DOHH2 (cell line): ENCODE results near the gene ROR1.

Experiments used
- EZH2phosphoT487 ChIP-seq: fragments of 200-600 bp; sonication (generic); IDR thresholded peaks from 2 replicates; pipeline ENCODE4 v1.6.1; 2017; ENCODE audit warnings: borderline replicate concordance, mild to moderate bottlenecking, antibody characterized with exemption, low read length, moderate library complexity, mixed read lengths
- TF ChIP-seq, protein P1 (sequence below): fragments of 200-600 bp; sonication (generic); IDR thresholded peaks from one replicate; pipeline ENCODE4 v1.5.1; 2014; ENCODE audit warnings: antibody characterized with exemption, mild to moderate bottlenecking, low read depth, low read length; ENCODE audit not compliant: poor library complexity, severe bottlenecking

GRCh38 chr1:64187646-64188045 is 413.8 kb downstream of the ROR1 start:
- TF ChIP-seq, protein P1, sequence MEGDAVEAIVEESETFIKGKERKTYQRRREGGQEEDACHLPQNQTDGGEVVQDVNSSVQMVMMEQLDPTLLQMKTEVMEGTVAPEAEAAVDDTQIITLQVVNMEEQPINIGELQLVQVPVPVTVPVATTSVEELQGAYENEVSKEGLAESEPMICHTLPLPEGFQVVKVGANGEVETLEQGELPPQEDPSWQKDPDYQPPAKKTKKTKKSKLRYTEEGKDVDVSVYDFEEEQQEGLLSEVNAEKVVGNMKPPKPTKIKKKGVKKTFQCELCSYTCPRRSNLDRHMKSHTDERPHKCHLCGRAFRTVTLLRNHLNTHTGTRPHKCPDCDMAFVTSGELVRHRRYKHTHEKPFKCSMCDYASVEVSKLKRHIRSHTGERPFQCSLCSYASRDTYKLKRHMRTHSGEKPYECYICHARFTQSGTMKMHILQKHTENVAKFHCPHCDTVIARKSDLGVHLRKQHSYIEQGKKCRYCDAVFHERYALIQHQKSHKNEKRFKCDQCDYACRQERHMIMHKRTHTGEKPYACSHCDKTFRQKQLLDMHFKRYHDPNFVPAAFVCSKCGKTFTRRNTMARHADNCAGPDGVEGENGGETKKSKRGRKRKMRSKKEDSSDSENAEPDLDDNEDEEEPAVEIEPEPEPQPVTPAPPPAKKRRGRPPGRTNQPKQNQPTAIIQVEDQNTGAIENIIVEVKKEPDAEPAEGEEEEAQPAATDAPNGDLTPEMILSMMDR, result no peak
- TF ChIP-seq EZH2phosphoT487, result no peak
